Epithelial cell of proximal tubule (primary cell): Measurements from ENCODE around the gene SRSF3. TPM values are rescaled to one million over a fixed set of nuclear protein-coding genes. Genes with fewer than 3 reads are reported as not detected.

Experiments used
- DNase-seq: peaks from one replicate; pipeline ENCODE4 v3.0.0-alpha.2; 2011; ENCODE audit warnings: low read depth
- H3K4me3 ChIP-seq: 2 replicates; pipeline ENCODE4 v1.5.1; 2011; ENCODE audit warnings: low read depth, mild to moderate bottlenecking, low read length
- total RNA-seq: library from RNA; depleted of rRNA; stranded (reverse); fragments of >200 nt; gene quantifications from 2 replicates; pipeline ENCODE4 v1.2.3, GENCODE V29; 2015
- TF ChIP-seq, protein P1 (sequence below): conservative IDR thresholded peaks from 2 replicates; pipeline ENCODE4 v1.5.1; 2012; ENCODE audit warnings: low read depth, mild to moderate bottlenecking, low read length

The SRSF3 gene
- total RNA-seq, 1 donor from 2014 or later: 453 TPM

DNA sequence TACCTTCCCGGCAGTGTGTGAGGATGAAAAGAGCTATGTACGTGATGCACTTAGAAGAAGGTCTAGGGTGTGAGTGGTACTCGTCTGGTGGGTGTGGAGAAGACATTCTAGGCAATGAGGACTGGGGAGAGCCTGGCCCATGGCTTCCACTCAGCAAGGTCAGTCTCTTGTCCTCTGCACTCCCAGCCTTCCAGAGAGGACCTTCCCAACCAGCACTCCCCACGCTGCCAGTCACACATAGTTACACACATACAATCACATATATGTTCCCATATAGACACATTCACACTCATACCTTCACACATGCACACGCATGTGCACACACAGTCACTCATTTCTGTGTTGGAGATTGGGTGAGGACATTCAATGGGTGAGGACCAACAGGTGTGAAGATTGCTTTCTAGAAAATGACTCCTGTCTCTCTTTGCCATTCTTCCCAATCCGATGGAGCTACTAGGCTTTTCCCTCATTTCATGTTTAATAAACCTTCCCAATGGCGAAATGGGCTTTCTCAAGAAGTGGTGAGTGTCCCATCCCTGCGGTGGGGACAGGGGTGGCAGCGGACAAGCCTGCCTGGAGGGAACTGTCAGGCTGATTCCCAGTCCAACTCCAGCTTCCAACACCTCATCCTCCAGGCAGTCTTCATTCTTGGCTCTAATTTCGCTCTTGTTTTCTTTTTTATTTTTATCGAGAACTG is 30.4 kb downstream of the SRSF3 start:
- no peak overlapping the region for H3K4me3 ChIP-seq
- TF ChIP-seq, protein P1, sequence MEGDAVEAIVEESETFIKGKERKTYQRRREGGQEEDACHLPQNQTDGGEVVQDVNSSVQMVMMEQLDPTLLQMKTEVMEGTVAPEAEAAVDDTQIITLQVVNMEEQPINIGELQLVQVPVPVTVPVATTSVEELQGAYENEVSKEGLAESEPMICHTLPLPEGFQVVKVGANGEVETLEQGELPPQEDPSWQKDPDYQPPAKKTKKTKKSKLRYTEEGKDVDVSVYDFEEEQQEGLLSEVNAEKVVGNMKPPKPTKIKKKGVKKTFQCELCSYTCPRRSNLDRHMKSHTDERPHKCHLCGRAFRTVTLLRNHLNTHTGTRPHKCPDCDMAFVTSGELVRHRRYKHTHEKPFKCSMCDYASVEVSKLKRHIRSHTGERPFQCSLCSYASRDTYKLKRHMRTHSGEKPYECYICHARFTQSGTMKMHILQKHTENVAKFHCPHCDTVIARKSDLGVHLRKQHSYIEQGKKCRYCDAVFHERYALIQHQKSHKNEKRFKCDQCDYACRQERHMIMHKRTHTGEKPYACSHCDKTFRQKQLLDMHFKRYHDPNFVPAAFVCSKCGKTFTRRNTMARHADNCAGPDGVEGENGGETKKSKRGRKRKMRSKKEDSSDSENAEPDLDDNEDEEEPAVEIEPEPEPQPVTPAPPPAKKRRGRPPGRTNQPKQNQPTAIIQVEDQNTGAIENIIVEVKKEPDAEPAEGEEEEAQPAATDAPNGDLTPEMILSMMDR: no peak
- DNase-seq: no peak

DNA sequence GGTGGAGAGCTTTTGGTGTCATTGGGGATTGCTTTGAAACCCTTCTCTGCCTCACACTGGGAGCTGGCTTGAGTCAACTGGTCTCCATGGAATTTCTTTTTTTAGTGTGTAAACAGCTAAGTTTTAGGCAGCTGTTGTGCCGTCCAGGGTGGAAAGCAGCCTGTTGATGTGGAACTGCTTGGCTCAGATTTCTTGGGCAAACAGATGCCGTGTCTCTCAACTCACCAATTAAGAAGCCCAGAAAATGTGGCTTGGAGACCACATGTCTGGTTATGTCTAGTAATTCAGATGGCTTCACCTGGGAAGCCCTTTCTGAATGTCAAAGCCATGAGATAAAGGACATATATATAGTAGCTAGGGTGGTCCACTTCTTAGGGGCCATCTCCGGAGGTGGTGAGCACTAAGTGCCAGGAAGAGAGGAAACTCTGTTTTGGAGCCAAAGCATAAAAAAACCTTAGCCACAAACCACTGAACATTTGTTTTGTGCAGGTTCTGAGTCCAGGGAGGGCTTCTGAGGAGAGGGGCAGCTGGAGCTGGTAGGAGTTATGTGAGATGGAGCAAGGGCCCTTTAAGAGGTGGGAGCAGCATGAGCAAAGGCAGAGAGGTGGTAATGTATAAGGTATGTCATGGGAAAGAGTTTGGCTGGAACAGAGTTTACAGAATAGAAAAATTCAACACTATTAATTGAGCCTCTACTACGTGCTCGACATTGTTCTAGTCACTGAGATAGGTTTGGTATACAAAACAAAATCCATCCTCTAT is 31.2 kb downstream of the SRSF3 start:
- no peak for DNase-seq
- TF ChIP-seq, protein P1: no peak
- H3K4me3 ChIP-seq: no peak overlapping the region

- no peak for DNase-seq
- H3K4me3 ChIP-seq: no peak overlapping the region
- TF ChIP-seq, protein P1: no peak
Observed at GRCh38 chr6:36626636-36627035, 32.5 kb downstream of the SRSF3 start.

GRCh38 chr6:36627141-36627540 is 33.0 kb downstream of the SRSF3 start:
- DNase-seq: no peak
- TF ChIP-seq, protein P1: no peak
- no peak overlapping the region for H3K4me3 ChIP-seq

GRCh38 chr6:36627801-36628246 is 33.7 kb downstream of the SRSF3 start:
- peak; percentile 64 for DNase-seq
- TF ChIP-seq, protein P1: no peak
- H3K4me3 ChIP-seq: no peak overlapping the region

GRCh38 chr6:36629784-36630183 is 35.6 kb downstream of the SRSF3 start:
- no peak overlapping the region for H3K4me3 ChIP-seq
- TF ChIP-seq, protein P1: no peak
- no peak for DNase-seq
